KOPT-K1 (cell line): Measurements from ENCODE around the gene CREG2.

Experiments
- H3K27ac ChIP-seq: fragments of 200-600 bp; sonication (generic); 2 replicates; pipeline ENCODE4 v1.5.1; 2016; ENCODE audit warnings: antibody characterized with exemption, mild to moderate bottlenecking, low read depth, low read length; ENCODE audit not compliant: poor library complexity, severe bottlenecking
- H3K36me3 ChIP-seq: fragments of 200-600 bp; sonication (generic); 2 replicates; pipeline ENCODE4 v1.5.1; 2017; ENCODE audit warnings: antibody characterized with exemption, mild to moderate bottlenecking, low read length, moderate library complexity; ENCODE audit not compliant: insufficient read depth
- H3K9me3 ChIP-seq: fragments of 200-600 bp; sonication (generic); 2 replicates; pipeline ENCODE4 v1.5.1; 2017; ENCODE audit warnings: antibody characterized with exemption, low read length, mild to moderate bottlenecking; ENCODE audit not compliant: insufficient read depth, poor library complexity, severe bottlenecking

The CREG2 gene

DNA sequence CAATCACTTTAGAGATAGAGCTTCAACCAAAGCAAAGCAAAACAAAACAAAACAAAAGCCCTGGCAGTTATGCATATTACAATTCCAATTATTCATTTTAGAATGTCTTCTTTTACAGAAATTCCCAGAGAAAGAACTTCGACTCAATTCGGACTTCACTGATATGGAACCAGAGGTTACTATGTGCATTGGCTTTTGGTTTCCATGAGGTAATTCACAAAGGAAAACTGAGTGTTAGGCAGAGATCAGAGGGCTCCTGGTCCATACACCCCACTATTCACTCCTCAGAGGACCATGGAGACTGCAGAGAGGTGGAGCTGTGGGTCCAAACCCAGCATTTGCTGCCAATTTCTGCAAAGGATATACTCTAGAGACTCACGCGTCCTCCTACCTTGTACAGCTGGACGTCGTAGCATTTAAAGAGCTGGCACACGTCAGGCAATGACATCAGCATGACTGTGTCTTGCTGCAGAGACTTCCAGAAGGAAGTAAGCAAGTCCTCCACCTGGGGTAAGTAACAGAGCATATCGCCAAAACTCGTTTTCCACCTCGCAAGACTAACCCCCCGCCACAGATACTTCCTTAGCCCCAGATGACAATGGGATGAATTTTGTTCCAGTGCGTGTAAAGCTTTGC, 31.3 kb upstream of the CREG2 start:
- no peaks in the 10 kb centered on the region for H3K9me3 ChIP-seq
- H3K36me3 ChIP-seq = no peaks in the 10 kb centered on the region
- H3K27ac ChIP-seq = no peak overlapping the region

DNA sequence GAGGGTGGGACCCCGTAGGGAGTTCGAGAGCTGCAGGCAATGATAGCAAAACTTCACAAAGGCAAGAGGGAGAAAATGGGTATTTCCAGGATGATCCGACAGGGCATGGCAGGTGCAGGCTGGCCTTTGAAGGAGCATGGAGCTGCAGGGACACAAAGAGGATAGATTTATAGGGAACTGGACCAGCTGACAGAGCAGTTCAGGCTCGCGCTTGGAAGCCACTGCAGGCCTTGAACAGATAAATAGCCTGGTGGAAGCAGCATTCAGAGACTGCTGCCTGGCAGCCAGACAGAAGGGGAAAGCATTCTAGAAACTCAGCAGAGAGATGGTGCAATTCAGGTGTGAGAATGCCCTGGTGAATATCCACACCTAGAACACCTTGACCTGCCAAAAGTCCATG, 29.3 kb upstream of the CREG2 start:
- Histone ChIP-seq H3K27ac (no peak overlapping the region), H3K9me3 (no peaks in the 10 kb centered on the region), H3K36me3 (no peaks in the 10 kb centered on the region)

DNA sequence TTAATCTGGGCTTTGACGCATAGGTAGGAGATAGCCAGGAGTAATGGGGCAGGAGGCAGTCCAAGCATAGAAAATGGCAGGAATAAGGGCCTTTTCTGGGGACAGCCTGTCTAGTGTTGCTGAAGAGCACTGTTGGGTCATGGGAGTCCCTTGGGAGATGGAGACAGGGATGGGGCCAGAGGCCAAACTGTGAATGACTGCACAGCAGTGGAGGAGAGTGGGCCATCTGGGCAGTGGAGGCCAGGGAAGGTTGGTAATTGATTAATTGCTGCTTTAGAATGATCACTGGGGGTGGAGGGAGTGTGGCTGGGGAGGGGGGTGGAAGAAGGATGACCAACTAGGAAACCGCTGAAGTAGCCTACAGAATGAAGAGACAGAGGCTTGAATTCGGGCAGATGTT, 28.6 kb upstream of the CREG2 start:
- H3K27ac ChIP-seq = no peak overlapping the region
- no peaks in the 10 kb centered on the region for H3K36me3 ChIP-seq
- no peaks in the 10 kb centered on the region for H3K9me3 ChIP-seq

DNA sequence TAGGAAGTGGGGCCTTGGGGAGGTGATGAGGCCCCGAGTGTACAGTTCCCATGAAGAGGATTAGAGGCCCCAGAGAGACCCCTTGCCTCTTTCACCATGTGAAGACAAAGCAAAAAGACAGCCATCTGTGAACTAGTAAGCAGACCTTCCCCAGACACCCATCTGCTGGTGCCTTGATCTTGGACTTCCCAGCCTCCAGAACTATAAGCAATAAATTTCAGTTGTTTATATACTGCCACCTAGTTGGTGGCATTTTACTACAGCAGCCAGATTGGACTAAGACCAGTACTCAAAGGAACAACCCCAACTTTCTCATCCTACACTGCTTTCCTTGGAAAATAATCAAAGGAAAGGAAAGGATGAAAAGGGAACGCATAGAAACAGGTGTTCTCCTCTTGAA, 27.9 kb upstream of the CREG2 start:
- H3K9me3 ChIP-seq = no peaks in the 10 kb centered on the region
- H3K27ac ChIP-seq = no peak overlapping the region
- H3K36me3 ChIP-seq = no peaks in the 10 kb centered on the region

DNA sequence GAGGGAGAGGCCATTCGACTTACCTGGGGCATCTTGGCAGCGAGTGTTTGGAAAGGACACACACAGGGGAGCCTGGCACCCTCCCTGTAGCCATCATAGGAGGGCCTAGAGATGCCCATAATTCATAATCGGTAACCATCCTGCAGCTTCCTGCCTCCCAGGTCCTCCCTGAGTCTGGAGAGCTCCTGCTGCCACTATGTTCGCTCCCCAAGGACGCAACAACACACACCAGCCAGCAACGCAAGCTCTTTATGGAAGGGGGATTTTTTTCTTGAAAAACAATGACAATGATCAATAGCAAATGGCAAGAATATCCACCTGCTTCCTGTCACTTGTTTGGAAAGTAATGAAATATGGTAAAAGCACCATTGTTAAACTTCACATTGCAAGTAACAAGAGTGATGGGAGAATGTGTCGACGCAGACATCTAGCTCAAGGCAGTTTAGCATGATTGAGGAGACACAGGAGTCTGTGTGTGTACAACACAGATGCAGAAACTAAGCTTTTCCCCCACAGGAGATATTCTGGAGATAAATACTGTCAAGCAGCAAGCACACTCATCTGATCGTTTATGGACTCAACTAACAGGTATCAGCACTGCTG, 24.9 kb upstream of the CREG2 start:
- no peak overlapping the region for H3K27ac ChIP-seq
- H3K9me3 ChIP-seq = no peaks in the 10 kb centered on the region
- H3K36me3 ChIP-seq = no peaks in the 10 kb centered on the region

DNA sequence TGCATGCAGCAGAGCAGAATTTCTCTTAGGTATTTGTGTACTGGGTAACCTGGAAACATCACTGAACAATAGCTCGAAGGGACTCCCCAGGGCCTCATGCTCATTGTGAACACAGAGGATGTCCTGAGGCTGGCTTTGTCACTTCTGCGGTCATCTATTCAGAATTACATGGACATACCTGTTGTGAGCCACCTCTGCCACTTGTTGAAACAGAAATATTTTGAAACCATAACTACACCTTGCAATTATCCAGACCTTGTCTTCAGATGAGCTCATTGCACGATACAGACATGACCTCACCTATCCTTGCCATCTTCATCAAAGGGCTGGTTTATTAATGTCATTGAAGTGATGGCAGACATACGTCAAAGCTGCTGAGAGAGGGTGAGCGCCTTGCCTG, 23.4 kb upstream of the CREG2 start:
- no peak overlapping the region for H3K27ac ChIP-seq
- H3K36me3 ChIP-seq = no peaks in the 10 kb centered on the region
- no peaks in the 10 kb centered on the region for H3K9me3 ChIP-seq

DNA sequence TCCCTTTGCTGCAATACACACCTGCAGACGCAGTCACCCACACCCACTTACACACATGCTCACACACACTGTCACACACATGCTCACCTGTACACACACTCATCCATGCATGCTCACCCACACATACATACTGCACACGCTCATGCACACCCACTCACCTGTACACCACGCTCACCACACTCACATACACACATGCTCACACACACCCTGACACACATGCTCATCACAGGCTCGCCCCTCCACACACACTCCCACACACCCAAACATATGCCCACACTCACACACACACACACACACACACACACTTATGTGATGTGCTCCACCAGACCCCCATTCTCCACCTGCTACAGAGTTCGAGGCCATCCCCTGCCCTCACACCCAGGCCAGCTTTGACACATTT, 22.8 kb upstream of the CREG2 start:
- Histone ChIP-seq H3K27ac (no peak overlapping the region), H3K9me3 (no peaks in the 10 kb centered on the region), H3K36me3 (no peaks in the 10 kb centered on the region)

DNA sequence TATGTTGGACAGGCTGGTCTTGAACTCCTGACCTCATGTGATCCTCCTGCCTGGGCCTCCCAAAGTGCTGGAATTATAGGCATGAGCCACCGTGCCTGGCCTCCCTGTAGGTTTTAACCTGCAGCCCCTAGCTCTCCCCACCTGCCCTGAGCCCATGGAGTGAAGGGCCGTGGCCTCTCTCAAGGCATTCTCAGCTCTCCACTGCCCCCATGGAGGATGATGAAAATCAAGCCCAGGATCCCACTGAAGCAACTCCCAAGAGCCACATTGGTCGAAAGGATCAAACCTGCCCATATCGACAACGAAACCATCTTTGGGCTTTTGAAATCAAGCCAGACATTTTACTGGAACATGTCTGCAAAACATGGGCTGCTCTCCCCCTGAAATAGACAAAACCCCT, 22.4 kb upstream of the CREG2 start:
- no peaks in the 10 kb centered on the region for H3K9me3 ChIP-seq
- no peak overlapping the region for H3K27ac ChIP-seq
- no peaks in the 10 kb centered on the region for H3K36me3 ChIP-seq

DNA sequence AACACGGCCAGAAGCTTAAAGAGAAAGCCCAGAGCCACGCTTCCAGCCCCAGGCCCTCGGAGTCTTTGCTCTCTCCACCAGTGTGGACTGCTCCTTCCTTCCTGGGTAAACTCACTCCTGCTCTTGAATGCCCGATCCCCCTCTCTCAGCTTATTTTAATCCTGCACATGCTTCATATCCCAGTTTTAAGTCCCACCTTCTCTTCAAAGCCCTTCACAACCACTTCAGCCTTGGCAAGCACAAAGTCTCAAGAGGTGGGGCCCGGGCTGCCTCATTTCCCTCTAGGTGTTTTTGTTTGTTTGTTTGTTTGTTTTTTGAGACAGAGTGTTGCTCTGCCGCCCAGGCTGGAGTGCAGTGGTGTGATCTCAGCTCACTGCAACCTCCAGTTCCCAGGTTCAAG, 21.6 kb upstream of the CREG2 start:
- Histone ChIP-seq H3K27ac (no peak overlapping the region), H3K9me3 (no peaks in the 10 kb centered on the region)

DNA sequence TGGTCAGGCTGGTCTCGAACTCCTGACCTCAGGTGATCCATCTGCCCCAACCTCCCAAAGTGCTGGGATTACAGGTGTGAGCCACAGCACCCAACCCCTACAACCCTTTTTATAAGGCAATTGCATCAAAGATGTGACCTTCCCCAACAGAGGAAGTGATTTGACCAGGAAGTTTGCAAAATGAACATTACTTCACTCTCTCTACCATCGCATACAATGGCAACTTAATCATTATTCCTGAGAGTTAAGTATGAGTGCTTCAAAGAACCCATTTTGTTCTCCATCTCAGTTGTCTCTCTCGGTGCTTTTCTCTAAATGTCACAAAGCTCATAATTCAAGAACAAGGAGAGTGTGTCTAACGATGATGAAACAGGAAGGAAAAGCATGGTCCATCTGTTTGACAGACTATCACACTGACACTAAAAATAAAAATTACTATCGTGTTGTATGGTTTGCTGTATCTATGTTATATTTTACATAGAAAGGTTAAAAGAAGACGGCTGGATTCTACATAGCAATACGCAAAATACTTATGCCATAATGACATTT, 18.1 kb upstream of the CREG2 start:
- no peak overlapping the region for H3K27ac ChIP-seq
- H3K36me3 ChIP-seq = no peaks in the 10 kb centered on the region
- H3K9me3 ChIP-seq = no peaks in the 10 kb centered on the region

More for the DNA sequence above, 21.6 kb upstream of the CREG2 start:
- H3K36me3 ChIP-seq = no peaks in the 10 kb centered on the region

DNA sequence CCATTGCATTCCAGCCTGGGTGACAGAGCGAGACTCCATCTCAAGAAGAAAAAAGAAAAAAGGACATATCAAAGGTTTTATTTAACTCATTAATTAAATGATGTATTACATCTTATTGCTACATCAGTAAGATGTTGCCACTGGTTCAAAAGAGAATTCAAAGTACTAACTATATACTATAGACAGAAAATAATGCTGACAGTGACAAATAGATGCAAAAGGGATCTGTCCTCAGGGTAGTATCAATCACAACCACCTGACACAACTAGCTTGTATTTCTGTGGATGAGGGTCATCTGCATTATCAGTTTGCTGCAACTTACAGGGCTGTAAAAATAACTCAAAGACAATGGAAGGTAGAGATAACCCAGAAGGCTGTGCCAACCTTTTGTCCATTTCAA, 16.4 kb upstream of the CREG2 start:
- Histone ChIP-seq H3K27ac (no peak overlapping the region), H3K9me3 (no peaks in the 10 kb centered on the region), H3K36me3 (no peaks in the 10 kb centered on the region)

DNA sequence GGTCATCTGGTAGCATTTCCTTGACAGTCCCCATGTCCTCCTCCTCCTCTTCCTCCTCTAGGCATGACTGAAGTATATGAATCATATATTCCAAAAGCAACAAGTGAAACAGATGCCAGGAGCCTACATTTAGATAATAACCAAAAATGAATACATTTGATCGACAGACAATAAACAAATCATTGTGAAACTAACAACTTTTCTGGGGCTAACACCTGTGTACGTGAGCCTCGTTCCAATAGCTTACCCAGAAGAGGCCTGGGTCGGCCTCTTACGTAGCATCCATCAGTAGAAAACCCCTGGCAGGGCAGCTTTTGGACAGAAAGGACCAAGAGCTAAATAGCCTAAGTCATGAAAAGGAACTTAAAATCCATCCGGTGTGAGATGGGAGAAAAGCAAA, 15.3 kb upstream of the CREG2 start:
- no peaks in the 10 kb centered on the region for H3K9me3 ChIP-seq
- H3K36me3 ChIP-seq = no peaks in the 10 kb centered on the region
- no peak overlapping the region for H3K27ac ChIP-seq

DNA sequence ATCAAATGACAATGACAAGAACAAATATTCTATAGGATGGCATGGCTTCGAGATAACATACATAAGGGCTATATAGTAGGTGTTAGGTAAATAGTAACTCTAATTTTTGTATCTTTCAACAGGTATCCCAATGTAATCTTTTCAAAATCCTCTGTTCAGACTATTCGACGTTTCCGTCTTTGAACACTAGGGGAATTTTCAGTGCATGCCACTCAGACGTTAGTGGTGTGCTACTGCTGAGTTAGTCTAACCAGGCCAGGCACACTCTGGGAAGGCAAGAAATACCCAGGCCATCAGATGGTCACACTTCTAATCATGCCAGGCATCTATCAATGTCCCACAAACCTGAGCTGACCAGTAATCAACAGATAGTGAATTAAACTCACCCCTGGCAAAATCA, 14.6 kb upstream of the CREG2 start:
- H3K36me3 ChIP-seq = no peaks in the 10 kb centered on the region
- no peak overlapping the region for H3K27ac ChIP-seq
- no peaks in the 10 kb centered on the region for H3K9me3 ChIP-seq

DNA sequence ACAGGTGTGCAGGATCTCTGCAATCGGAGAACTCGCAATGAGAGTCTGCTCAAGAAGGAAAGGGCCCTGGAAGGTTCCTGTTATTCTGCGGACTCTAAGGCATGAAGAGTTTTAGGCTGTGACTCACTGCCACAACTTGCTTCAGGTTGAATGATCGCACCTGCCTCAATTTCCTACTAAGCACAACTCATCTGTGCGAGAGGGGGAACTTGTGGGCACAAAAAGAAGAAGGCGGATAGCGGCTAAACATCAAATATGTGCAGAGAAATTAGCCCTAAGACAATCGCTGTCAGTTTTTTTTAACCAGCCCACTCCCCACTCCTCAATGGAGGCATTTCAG, 14.0 kb upstream of the CREG2 start:
- no peaks in the 10 kb centered on the region for H3K36me3 ChIP-seq
- no peaks in the 10 kb centered on the region for H3K9me3 ChIP-seq
- H3K27ac ChIP-seq = no peak overlapping the region

DNA sequence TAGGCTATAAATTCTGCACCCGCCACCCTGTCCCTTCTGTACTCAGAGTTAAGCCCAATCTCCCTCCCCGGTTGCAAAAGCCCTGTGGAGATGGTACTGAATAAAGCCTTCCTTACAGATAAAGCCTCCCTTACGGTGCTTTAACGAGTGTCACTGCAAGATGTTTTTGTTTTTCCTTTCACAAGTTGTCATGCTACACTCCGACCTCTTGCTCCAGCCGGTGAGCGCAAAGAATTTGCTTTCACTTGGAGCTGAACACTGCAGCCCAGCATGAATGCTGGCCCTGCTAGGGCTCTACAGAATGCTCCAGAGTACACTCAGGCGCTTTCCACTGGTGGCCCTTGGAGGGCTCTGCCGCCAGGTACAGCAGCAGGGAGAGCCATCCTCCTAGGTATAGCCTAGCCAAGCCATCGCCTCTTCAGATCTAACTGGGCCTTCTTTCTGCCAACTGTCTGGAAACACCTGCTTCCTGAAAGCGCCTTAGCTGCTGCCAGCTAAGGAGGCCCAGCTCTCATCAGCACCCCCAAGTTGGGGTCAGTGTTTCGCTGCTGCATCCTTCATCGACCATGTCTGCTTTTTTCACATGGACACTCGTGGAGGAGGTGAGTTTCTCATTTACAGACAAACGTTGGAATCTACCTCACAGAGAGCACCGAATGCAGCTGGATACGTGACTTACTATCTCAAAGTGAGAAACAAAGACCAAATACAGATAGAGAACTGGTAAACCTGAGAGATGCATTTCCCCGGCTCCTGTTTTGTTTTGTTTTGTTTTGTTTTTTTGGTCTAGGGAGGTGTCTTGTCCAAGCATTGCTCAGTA, 13.4 kb upstream of the CREG2 start:
- H3K36me3 ChIP-seq = no peaks in the 10 kb centered on the region
- H3K9me3 ChIP-seq = no peaks in the 10 kb centered on the region
- H3K27ac ChIP-seq = no peak overlapping the region
